ENCODE data around the gene HECTD1.
"Not testable (repeated sequence)": the region's sequence is repeated elsewhere in the genome, so short reads cannot be mapped to it uniquely, and the experiment has no call there.

DNA sequence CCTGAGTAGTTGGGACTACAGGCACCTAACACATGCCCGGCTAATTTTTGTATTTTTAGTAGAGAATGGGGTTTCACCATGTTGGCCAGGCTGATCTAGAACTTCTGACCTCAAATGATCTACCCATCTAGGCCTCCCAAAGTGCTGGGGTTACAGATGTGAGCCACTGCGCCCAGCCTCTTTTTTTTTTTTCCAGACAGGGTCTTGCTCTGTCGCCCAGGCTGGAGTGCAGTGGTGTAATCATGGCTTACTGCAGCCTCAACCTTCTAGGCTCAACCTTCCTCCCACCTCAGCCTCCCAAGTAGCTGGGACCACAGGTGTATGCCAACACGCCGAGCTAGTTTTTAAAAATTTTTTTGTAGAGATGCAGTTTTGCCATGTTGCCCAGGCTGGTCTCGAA, 25.6 kb downstream of the HECTD1 start:
- not testable (repeated sequence) for TF ChIP-seq CTCF, POLR2A (IDR thresholded peaks at IDR 0.05)

Measured in Peyer's patch (tissue), 4 donors.